ENCODE results near the gene PRR30. TPM values are rescaled to one million over a fixed set of nuclear protein-coding genes. Genes with fewer than 3 reads are reported as not detected.
"Not testable (repeated sequence)": the region's sequence is repeated elsewhere in the genome, so short reads cannot be mapped to it uniquely, and the experiment has no call there.

Gene PRR30
- polyA plus RNA-seq, 3 donors, result not detected

DNA sequence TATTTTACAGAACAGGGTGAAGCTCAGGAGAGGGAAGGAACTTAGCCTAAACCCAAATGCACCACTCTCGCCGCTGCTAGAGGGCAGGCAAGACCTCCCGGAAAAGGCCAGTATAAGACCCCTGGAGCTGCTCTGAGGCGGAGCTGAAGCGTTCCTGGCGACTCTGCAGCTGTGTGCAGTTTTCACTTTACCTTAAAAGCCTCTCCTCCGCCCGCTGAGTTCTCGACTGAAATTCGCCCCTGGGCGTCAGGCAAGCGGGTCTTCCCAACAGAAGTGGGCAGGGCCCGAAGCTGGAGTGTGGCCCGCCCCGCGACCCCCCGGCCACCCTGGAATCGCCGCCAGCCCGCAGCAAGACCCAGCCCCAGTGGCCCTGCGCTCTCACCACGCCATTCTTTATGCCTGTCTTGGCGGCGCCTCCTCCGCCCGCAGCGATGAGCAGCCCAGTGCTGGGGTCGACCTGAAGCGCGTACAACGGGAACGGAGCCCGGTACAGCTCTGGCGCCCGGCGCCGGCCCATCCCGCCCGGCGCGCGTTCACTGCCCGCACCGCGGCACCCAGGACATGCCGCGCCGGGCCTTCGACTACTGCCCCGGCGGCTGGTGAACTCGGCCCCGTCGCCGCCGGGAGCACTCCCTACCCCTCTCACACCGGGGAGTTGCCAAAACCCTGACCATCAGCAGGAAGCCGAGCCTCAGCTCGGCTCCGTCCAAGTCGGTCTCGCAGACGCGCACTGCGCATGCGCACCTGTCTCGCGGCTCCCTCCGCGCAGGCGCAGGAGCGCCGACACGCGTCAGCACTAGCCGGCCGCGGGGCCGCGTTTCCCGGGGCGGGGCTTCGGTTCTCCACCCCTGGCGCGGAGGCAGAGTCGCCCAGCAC lies 5.1 kb downstream of the PRR30 start, which contains the start of gene PREB:
Gene PREB (minus strand): TSS at position 732 of the 876 bp plus-strand sequence. CDS start 215 bp downstream, at position 517.
- WGBS, 3 donors, result 0 to 1% (median 0%) methylated on average over 75 to 86 of the region's 86 CpGs

DNA sequence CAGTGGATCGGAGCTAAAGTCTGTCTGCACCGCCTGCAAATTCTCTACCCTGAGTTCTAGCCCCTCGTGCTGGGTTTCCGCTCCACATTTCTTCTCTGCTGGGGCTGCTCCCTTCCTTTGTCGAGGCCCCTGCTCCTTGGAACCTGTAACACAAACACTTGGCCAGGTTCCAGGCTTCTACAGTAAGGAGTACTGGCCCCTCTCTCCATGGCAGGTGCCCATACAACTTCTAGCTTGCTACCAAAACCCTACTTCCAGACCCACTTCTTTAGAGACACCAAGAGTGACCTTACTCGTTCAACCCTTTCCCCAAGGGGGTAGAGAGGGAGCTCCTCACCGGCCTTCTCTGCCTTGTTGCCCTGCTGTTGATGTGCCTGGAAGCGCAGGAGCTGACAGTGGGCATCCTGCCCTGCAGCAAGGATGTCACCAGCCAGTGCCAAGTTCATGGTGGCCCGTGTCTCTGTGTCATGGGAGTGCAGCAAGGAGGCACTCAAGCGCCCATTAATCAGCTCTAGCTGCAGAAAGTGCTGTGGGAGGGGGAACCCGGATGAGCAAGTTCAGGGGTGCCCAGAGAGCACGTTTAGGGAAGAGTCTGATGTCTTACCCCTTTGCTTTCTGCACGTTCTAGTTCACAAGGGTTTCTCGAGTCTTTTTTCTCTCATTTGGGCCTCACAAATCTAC lies 5.9 kb downstream of the PRR30 start:
- WGBS, 3 donors, result 29 to 42% (median 40%) methylated on average over 14 of the region's 14 CpGs
- no peak overlapping the region for H3K27ac ChIP-seq (ENCODE audit: low read depth, low read length)

More for the DNA sequence above, 5.1 kb downstream of the PRR30 start, which contains the start of gene PREB:
- no peak within 1 kb of the TSS for H3K27ac ChIP-seq (ENCODE audit: low read depth, low read length)

DNA sequence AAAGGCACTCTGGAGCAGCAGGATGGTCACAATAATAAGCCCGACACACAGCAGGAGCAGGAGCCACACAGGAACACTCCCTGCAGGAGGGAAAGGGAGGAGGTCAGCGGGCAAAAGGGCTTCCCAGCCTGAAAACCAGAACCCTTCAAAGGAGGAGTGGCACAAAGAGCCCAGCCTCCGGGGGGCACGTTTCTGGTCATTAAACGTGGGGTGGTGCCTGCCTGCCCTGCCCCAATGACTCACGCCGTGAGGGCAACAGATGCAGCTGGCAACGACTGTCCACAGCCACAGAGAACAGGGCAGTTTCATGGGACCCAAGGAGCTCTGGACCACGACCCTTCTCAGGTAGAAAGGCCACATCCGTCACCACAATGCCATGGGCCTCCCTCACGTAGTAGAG lies 7.8 kb downstream of the PRR30 start:
- WGBS, 3 donors, result 80 to 88% (median 87%) methylated on average over 11 of the region's 11 CpGs
- H3K27ac ChIP-seq (ENCODE audit: low read depth, low read length), result no peak overlapping the region

DNA sequence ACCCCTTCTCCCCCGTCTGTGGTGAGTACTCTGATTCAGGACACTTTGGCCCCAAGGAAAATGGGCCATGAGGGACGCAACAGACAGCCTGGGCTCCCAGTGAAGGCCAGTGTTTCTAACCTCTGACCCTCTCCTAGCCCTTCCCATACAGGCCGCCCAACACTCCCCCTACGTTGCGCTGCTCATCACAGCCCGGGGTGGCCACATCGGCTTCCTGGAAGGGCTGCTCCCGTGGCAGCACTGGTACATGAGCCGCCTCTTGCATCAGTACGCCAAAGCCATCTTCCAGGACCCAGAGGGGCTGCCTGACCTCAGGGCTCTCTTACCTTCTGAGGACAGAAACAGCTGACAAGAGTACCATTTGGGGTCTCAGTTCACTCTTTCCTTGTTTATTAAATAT lies 8.8 kb downstream of the PRR30 start:
- no peak overlapping the region for H3K27ac ChIP-seq (ENCODE audit: low read depth, low read length)
- 84 to 94% (median 90%) methylated on average over 10 of the region's 10 CpGs for WGBS, 3 donors

DNA sequence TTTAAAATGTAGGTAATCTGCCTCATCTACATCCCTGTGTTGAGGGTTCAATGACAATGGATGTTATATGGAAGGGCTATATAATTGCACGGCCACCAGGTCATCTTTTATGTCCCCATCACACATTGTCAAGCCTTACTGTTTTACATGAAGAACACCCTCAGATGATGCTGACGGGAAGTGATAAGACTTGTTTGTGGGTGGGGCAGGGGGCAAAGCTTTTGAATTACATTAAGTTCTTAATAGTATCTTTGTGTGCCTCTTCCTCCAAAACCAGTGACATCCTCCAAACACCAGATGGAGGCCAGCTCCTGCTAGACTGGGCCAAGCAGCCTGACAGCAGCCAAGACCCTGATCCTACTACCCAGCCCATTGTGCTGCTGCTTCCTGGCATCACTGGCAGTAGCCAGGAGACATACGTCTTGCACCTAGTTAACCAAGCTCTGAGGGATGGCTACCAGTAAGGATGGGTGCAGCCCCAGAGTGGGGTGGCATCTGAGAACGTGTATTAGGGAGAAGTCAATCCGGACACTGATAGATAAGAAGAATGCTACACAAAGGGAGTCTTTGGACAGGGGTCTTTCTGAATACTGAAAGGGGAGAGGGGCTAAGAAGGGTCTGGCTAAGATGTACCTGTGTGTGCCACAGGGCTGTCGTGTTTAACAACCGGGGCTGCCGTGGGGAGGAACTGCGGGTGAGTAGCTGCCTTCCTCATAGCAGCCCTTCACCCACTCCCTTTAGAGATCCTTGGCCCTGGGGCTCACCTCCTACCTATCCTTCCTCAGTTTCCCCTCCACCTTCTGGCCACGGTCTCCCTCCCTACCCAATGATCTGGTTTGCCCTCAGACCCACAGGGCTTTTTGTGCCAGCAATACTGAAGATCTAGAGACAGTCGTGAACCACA lies 10.3 kb downstream of the PRR30 start:
- no peak overlapping the region for H3K27ac ChIP-seq (ENCODE audit: low read depth, low read length)
- 74 to 81% (median 75%) methylated on average over 11 of the region's 11 CpGs for WGBS, 3 donors

DNA sequence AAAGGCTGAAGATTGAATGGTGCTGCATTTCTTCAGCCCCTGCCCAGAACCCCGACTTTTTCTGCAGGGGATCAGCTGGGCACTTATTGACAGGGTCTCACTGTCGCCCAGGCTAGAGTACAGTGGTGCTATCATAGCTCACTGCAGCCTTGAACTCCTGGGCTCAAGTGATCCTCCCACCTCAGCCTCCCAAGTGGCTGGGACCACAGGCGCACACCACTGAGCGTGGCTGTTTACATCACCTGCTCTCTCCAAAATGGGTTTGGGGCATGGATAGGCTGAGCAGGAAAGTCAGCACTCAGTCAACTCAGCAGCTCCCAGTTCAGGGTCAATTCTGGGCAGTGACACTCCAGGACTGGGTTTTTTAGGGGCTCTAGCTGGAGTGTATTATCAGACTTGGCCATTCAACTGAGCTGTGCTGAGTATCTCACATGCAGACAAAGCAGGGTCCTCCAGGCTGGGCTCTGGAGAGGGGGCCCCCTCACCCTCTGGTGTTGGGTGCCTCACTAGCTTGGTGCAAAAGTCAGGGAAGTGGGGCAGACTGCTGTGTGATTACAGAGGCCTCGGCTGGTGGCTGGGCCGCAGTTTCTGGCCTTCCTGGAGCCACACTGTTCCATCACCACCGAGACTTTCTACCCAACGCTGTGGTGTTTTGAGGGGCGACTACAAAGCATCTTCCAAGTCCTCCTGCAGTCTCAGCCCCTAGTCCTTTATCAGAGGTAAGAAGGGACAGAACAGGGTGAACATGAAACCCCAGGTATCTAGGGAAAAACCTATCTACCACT lies 11.1 kb downstream of the PRR30 start:
- WGBS, 3 donors, result 86 to 89% (median 88%) methylated on average over 9 of the region's 9 CpGs
- no peak overlapping the region for H3K27ac ChIP-seq (ENCODE audit: low read depth, low read length)

DNA sequence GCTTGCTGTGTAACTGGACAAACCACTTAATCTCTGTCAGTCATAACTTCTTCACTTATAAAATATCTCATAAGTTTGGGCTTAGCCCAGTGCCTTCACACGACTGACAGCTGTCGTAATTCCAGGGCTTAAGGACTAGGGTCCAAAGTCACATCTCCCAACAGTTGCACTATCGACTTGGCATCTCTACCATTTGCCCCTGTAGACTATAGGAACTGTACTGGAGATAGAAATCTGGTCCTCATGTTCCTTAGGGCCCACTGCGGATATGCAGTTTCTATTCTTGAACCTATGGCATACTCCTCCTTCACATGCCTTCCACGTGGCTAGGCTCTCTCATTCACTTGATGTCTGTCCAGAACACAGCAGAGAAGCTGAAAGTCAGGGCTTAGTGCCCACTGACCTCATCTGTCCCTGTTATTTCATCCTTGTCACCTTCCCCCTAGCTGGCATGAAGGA lies 12.9 kb downstream of the PRR30 start:
- no peak overlapping the region for H3K27ac ChIP-seq (ENCODE audit: low read depth, low read length)
- WGBS, 3 donors, result 46 to 54% (median 53%) methylated on average over 5 of the region's 5 CpGs

DNA sequence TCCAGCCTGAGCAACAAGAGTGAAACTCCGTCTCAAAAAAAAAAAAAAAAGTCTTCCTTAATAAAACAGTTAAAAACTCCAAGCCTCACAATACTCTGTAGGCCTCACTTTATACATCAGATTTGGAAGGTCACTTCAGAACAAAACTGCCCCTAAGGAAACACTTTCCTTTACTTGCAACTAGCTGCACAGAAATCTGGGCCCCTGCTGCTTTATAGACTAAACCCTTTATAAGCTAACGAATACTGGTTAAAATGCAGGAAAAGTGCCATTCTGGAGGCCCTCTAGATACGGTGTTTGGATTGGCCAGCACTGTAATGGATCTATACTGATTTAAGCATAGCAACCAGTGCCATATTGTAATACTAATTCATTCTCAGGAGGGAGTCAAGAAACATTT lies 14.1 kb downstream of the PRR30 start:
- no peak overlapping the region for H3K27ac ChIP-seq (ENCODE audit: low read depth, low read length)
- 84 to 93% (median 88%) methylated on average over 3 of the region's 3 CpGs for WGBS, 3 donors

DNA sequence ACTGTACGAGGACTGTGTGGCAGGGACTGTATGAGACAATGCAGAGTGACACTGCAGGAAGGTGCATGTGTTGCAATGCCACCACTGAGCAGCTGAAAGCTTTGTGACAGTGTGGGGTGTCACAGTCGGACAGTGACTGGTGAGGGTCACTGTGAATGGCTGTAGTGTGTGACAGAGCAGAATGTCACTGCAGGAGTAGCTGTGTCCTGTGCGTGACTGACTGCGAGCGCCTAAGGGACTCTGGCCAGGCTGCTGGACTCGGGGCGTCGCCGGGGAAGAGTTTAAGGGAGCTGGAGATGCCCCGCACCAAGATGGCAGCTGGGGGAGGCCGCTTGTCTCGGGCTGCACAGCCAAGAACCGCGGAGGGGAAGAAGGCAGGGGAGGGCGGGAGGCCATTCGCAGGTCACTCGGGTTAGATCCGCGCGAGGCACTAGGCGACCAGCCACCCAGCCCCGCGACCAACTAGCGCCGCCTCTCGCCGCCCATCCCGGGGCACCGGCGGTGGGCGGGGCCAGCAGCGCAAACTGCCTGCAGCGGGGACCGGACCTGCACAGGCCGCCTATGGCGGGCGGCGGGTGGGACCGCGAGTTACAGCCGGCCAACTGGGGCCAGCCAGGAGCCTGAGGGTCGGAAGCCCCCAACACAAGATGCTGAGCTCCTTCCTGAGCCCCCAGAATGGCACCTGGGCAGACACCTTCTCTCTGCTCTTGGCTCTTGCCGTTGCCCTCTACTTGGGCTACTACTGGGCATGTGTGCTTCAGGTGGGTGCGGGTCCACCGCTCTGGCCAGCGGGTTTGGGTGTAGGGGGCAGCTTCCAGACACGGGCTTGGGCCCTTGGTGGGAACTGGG lies 15.7 kb downstream of the PRR30 start, which contains the start of gene ABHD1:
Gene ABHD1 (plus strand): TSS at position 514 of the 849 bp plus-strand sequence. CDS start 134 bp downstream, at position 648.
- H3K27ac ChIP-seq (ENCODE audit: low read depth, low read length), result no peak within 1 kb of the TSS
- WGBS, 3 donors, result 6 to 9% (median 7%) methylated on average over 34 to 47 of the region's 47 CpGs

DNA sequence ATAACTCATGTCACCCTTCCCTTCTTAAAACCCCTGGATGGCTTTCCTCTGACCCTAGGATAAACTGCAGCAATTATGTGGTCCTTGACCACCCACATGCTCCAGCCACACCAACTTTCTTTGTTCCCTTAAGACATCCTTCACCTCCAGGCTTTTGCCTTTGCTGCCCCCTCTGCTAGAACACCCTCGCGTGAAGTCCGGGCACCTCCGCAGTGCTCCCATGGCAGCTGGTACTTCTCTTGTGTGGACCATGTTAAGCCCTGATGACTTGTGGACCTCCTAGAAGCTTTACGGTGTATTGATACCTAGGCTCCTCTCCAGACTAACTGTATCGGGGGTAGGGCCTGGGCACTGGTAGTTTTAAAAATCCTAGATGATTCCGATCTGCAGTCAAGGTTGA lies 16.4 kb downstream of the PRR30 start:
- no peak overlapping the region for H3K27ac ChIP-seq (ENCODE audit: low read depth, low read length)
- WGBS, 3 donors, result 91% methylated on average over 7 of the region's 7 CpGs

DNA sequence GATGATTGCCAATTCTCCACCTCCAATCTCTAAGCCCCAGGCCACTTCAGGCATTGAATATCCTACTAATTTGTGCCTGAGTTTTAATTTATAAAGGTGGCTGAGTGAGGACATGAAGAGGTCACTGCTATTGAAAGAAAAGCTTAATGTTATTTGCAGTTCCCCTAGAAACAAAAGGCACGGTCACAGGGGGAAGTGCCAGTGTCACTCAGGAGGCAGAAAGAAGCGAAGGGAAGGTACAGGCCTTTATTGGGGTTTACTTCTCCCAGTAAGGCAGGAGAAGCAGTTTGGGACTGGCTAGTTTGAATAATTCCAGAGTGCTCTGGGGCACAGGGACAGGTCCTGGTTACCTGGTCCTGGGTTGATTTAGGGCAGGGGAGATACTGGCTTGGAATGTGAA lies 17.3 kb downstream of the PRR30 start:
- no peak overlapping the region for H3K27ac ChIP-seq (ENCODE audit: low read depth, low read length)
- WGBS, 3 donors, result 68 to 83% (median 79%) methylated on average over 2 of the region's 2 CpGs

DNA sequence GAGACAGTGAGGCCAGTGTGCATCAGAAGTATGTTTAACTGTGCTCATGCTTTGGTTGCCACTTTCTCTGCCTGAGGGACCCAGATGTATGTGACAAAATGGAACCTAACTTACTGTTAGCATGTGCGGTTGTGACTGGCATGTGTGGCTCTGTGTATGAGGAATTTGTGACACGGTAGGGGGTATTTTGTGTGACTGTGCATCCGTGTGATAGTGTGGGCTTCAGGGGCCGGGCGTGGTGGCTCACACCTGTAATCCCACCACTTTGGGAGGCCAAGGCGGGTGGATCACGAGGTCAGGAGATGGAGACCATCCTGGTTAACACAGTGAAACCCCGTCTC lies 19.9 kb downstream of the PRR30 start:
- whole genome bisulfite sequencing, 3 donors, result 78 to 85% (median 82%) methylated on average over 8 of the region's 8 CpGs
- not testable (repeated sequence) for H3K27ac ChIP-seq (ENCODE audit: low read depth, low read length)

DNA sequence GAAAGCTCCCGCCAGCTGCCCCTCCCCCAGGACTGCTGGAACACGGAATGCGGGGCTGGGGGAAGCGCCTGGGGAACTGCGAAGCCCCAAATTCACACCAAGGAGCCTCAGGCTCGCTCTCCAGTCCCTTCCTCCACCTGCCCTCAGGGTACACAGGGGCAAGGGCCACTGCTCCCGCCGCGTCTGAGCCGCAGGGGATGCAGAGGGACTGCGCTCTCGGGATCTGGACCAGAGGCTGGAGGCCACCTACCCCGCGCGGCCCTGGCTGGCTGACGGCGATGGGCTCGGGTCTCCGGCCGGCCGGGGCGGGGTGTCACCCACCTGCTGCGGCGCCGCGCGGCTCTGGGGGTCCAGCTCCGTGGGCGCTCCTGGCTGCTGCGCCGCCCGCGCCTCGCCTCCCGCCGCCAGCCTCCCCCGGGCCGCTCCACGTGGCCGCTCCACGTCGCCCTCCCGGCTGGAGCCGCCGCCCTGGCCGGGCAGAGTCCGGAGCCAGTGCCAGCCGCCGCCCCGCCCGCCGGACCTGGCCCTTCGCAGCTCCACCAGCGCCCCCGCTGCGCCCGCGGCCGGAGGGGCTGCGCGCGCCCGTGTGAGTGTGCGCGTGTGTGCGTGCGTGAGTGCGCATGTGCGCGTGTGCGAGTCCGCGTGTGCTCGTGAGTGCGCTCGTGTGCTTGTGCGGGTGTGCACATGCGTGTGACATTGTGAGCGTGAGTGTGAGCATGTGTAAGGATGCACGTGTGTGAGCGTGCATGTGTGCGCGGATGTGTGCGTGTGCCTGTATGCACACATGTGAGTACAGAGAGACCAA lies 20.5 kb downstream of the PRR30 start, which contains the start of gene CGREF1:
Gene CGREF1 (minus strand): TSS at position 604 of the 805 bp plus-strand sequence. CDS start 14,762 bp downstream, outside the sequence.
- WGBS, 3 donors, result 4 to 5% (median 5%) methylated on average over 54 to 84 of the region's 84 CpGs

DNA sequence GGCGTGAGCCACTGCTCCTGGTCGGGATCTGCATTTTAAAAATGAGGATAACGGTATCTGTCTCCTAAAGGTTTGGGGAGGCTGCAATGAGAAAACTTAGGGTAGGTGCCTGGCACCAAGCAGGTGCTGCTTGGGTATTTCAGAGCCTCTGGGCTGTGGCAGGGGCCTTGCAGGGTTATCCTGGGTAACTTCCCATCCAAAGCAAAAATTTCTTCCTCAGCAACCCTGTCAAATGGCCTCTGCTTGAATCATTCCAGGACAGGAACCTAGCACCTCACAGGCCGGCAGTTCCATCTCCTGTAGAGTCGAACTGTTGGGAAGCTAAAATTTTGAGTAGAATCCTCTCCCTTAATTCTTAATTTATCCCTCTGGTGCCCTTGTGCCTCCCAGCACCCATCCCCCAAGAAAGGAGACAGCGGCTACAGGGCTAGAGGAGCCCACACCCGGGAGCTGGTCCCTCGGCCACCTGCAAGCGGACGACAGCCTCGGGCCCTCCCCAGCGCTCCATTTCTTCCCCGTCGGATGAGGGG lies 21.1 kb downstream of the PRR30 start:
- WGBS, 3 donors, result 23 to 29% (median 26%) methylated on average over 12 to 14 of the region's 14 CpGs
- H3K27ac ChIP-seq (ENCODE audit: low read depth, low read length), result no peak overlapping the region

More for the DNA sequence above, 20.5 kb downstream of the PRR30 start, which contains the start of gene CGREF1:
- H3K27ac ChIP-seq (ENCODE audit: low read depth, low read length), result no peak within 1 kb of the TSS

DNA sequence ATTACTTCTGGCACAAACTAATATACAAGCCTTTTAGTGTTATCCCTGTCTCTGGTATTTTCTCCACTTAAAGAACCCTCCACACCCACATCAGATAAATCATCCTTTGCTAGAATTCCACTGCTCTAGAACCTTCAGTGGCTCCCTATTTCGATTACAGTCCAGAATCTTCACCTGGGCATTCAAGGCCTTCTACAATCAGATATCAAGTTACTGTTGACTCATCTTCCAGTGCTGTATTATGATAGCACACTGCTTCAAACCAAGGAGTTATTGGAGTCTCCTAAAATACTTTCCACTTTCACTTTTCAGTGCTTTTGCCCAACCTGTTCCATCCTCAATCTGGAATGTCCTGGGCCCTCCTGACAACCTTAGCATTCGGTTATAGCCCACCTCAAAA lies 23.7 kb downstream of the PRR30 start:
- no peak overlapping the region for H3K27ac ChIP-seq (ENCODE audit: low read depth, low read length)
- 67 to 76% (median 74%) methylated on average over 2 of the region's 2 CpGs for WGBS, 3 donors

Measured in adipose tissue (tissue), 3 donors.